HFFc6 (cell line): ENCODE results near the gene NFAT5. TPM values are rescaled to one million over a fixed set of nuclear protein-coding genes. Genes with fewer than 3 reads are reported as not detected.
"Not testable (repeated sequence)": the region's sequence is repeated elsewhere in the genome, so short reads cannot be mapped to it uniquely, and the experiment has no call there.

Experiments
- DNase-seq: peaks from one replicate; pipeline ENCODE4 v3.0.0-alpha.2; 2018
- H3K27ac Mint-ChIP-seq: 2 replicates; pipeline ENCODE4 v1.8.0; 2020; ENCODE audit warnings: mild to moderate bottlenecking, mixed read lengths
- H3K27me3 Mint-ChIP-seq: 2 replicates; pipeline ENCODE4 v1.8.0; 2021; ENCODE audit warnings: mild to moderate bottlenecking, moderate library complexity, mixed read lengths; ENCODE audit not compliant: insufficient read depth
- H3K36me3 Mint-ChIP-seq: 2 replicates; pipeline ENCODE4 v1.8.0; 2021; ENCODE audit warnings: low read depth, mixed read lengths
- H3K4me1 Mint-ChIP-seq: 2 replicates; pipeline ENCODE4 v1.8.0; 2020; ENCODE audit warnings: low read depth, mixed read lengths
- H3K4me3 Mint-ChIP-seq: 2 replicates; pipeline ENCODE4 v1.8.0; 2020; ENCODE audit warnings: mild to moderate bottlenecking, moderate library complexity, mixed read lengths
- H3K9me3 Mint-ChIP-seq: 2 replicates; pipeline ENCODE4 v1.8.0; 2020; ENCODE audit warnings: mild to moderate bottlenecking, mixed read lengths
- total RNA-seq, 6 experiments: library from RNA; stranded (reverse); fragmentation: NEBNext Ultra II Directional; extraction: Animal tissue kit (Norgen Biotek cat#: 25700); gene quantifications; 2 replicates in 1 of 6; 3 replicates in 5 of 6; pipeline ENCODE4 v1.2.3, GENCODE V29; 2021
- TF ChIP-seq, protein P1 (sequence below): fragments of 200-600 bp; sonication (generic); IDR thresholded peaks from 2 replicates; pipeline ENCODE4 v1.5.0; 2021; ENCODE audit warnings: antibody characterized with exemption, mild to moderate bottlenecking

Gene NFAT5
- total RNA-seq, 6 experiments from 2014 or later = 52.0 to 114 (median 63.7) TPM

DNA sequence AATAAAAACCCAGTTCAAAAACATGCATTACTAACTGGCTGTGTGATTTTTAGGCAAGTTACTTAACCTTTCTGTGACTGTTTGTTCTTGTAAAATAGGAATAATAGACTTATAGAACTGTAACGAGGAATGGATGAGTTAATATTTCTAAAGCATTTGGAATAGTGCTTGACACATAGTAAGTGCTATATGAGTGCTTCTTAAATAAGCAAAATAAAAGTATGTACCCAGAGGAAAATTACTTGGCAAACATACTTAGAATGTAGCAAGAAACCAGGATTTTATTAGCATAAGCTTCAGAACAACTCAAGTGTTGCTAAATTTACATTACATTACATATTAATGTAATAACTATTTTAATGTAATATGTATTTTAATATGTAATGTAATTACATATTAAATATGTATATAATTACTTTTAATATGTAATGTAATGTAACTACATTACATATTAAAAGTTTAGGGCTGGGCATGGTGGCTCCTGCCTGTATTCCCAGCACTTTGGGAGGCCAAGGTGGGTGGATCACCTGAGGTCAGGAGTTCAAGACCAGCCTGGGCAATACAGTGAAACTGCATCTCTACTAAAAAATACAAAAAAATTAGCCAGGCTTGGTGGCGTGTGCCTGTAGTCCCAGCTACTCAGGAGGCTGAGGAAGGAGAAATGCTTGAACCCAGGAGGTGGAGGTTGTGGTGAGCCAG is 14.2 kb downstream of the NFAT5 start:
- no peak overlapping the region for H3K4me3 Mint-ChIP-seq
- H3K36me3 Mint-ChIP-seq = peaks cover 16% of the 10 kb centered on the region
- no peaks in the 10 kb centered on the region for H3K27me3 Mint-ChIP-seq
- DNase-seq = no peak
- H3K27ac Mint-ChIP-seq = no peak overlapping the region; the same call in 1 of the 2 replicates
- H3K4me1 Mint-ChIP-seq = peaks cover 35% of the 10 kb centered on the region
- H3K9me3 Mint-ChIP-seq = no peaks in the 10 kb centered on the region
- TF ChIP-seq, protein P1, sequence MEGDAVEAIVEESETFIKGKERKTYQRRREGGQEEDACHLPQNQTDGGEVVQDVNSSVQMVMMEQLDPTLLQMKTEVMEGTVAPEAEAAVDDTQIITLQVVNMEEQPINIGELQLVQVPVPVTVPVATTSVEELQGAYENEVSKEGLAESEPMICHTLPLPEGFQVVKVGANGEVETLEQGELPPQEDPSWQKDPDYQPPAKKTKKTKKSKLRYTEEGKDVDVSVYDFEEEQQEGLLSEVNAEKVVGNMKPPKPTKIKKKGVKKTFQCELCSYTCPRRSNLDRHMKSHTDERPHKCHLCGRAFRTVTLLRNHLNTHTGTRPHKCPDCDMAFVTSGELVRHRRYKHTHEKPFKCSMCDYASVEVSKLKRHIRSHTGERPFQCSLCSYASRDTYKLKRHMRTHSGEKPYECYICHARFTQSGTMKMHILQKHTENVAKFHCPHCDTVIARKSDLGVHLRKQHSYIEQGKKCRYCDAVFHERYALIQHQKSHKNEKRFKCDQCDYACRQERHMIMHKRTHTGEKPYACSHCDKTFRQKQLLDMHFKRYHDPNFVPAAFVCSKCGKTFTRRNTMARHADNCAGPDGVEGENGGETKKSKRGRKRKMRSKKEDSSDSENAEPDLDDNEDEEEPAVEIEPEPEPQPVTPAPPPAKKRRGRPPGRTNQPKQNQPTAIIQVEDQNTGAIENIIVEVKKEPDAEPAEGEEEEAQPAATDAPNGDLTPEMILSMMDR = no peak

- no peaks in the 10 kb centered on the region for H3K9me3 Mint-ChIP-seq
- TF ChIP-seq, protein P1 = no peak
- peaks cover 47% of the 10 kb centered on the region for H3K4me1 Mint-ChIP-seq
- H3K4me3 Mint-ChIP-seq = no peak overlapping the region
- no peaks in the 10 kb centered on the region for H3K27me3 Mint-ChIP-seq
- no peak for DNase-seq
- no peak overlapping the region for H3K27ac Mint-ChIP-seq
- peaks cover 20% of the 10 kb centered on the region for H3K36me3 Mint-ChIP-seq
Measured at GRCh38 chr16:69581297-69581696, 15.5 kb downstream of the NFAT5 start.

GRCh38 chr16:69584493-69584892 is 18.7 kb downstream of the NFAT5 start:
- not testable (repeated sequence) for H3K27me3 Mint-ChIP-seq, H3K27ac Mint-ChIP-seq, H3K9me3 Mint-ChIP-seq, H3K4me3 Mint-ChIP-seq, DNase-seq
- Mint-ChIP-seq H3K36me3 (peaks cover 32% of the 10 kb centered on the region), H3K4me1 (peaks cover 41% of the 10 kb centered on the region)

- no peak overlapping the region; the same call in 1 of the 2 replicates for H3K4me3 Mint-ChIP-seq
- peaks cover 69% of the 10 kb centered on the region for H3K4me1 Mint-ChIP-seq
- H3K27ac Mint-ChIP-seq = peak overlapping the region; percentile 63; the same call in 1 of the 2 replicates
- DNase-seq = no peak
- no peaks in the 10 kb centered on the region for H3K27me3 Mint-ChIP-seq
- H3K9me3 Mint-ChIP-seq = no peaks in the 10 kb centered on the region
- peaks cover 25% of the 10 kb centered on the region for H3K36me3 Mint-ChIP-seq
- TF ChIP-seq, protein P1 = no peak
Measured at GRCh38 chr16:69589434-69590269, 23.9 kb downstream of the NFAT5 start.

DNA sequence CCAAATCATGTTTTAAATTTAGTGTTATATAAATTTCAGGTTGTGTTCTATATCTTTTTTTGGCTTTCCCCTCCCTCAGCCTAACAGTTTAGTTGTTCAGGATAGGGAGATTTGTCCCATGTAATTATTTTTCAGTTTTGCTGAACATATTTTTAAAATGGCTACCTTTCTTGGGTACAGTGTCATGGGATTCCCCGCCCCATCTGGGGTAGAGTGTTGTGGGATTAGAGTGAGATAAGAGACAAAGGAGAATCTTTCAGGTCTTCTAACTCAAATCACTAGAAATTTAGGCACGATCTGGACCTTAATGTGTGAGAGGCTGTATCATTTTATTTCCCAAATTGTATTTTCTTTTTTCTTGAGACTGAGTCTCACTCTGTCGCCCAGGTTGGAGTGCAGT is 24.8 kb downstream of the NFAT5 start:
- H3K36me3 Mint-ChIP-seq = peaks cover 28% of the 10 kb centered on the region
- peaks cover 73% of the 10 kb centered on the region for H3K4me1 Mint-ChIP-seq
- no peak for DNase-seq
- no peak overlapping the region for H3K4me3 Mint-ChIP-seq
- H3K27me3 Mint-ChIP-seq = no peaks in the 10 kb centered on the region
- H3K9me3 Mint-ChIP-seq = no peaks in the 10 kb centered on the region
- TF ChIP-seq, protein P1 = no peak
- no peak overlapping the region; the same call in 1 of the 2 replicates for H3K27ac Mint-ChIP-seq
